Measurements from ENCODE around the gene IER5. TPM values are rescaled to one million over a fixed set of nuclear protein-coding genes. Genes with fewer than 3 reads are reported as not detected.

The IER5 gene
- total and polyA plus RNA-seq, 2 of the 13 experiments (the other 11 are each of a cell fraction or from before 2014, with no cell fraction given): 2.5 to 3.5 TPM

- CTCF ChIA-PET (ENCODE audit: low intra/inter-chr PET ratio, low total read pairs): no interaction called here
- DNase-seq (ENCODE audit: low spot score): no peak
- Histone ChIP-seq H3K4me1 (ENCODE audit: insufficient read depth, low read length) (peaks cover 35% of the 10 kb centered on the region), H3K4me2 (ENCODE audit: low read depth, low read length) (no peak overlapping the region), H3K9me3 (ENCODE audit: low read length) (no peaks in the 10 kb centered on the region), H2AFZ (ENCODE audit: low read length) (no peak overlapping the region), H3K79me2 (ENCODE audit: insufficient read depth, low read length) (no peaks in the 10 kb centered on the region), H3K9ac (ENCODE audit: insufficient read depth, low read depth, low read length) (no peak overlapping the region), H3K36me3 (replicated peaks in 1 of 2; ENCODE audit: control insufficient read depth in 1 of 2, insufficient read depth in 2 of 2, low read length in 2 of 2) (no peaks in the 10 kb centered on the region), H3K4me3 (replicated peaks in 1 of 3; ENCODE audit: insufficient read depth in 1 of 3, low read depth in 2 of 3, low read length in 3 of 3) (no peak overlapping the region), H3K27me3 (ENCODE audit: control insufficient read depth in 1 of 2, insufficient read depth in 2 of 2, low read length in 2 of 2) (peaks cover 4 to 10% of the 10 kb centered on the region in 2 experiments; a peak in 2 of 5 replicates), H4K20me1 (ENCODE audit: insufficient read depth, low read length) (no peaks in the 10 kb centered on the region), H3K27ac (ENCODE audit: extremely low read length, insufficient read depth, low read length) (no peak overlapping the region)
- ATAC-seq: no peak
- WGBS (ENCODE audit: low lambda C conversion rate): 38% methylated on average over 6 of the region's 6 CpGs
- intact Hi-C loops (cut with micrococcal nuclease; ENCODE audit: unreplicated experiment) (no loop called here), in situ Hi-C loops (cut with HindIII; ENCODE audit: extremely low pct_ligation_motif_present, low pct_unique_long_range_greater_than_20kb) (no loop called here)
- POLR2A ChIA-PET: no interaction called here
- no TSS peak for BruUV-seq (replicated peaks)
- no peak for FAIRE-seq
- no peak for TF ChIP-seq CREB3 (CRISPR knock-in tag; IDR thresholded peaks at IDR 0.05)
- no peak for TF ChIP-seq IRF1 (CRISPR knock-in tag; IDR thresholded peaks at IDR 0.05; ENCODE audit: low read depth)
- no peak for TF ChIP-seq BORCS8-MEF2B (CRISPR knock-in tag; IDR thresholded peaks at IDR 0.05)
- TF ChIP-seq, protein P1, sequence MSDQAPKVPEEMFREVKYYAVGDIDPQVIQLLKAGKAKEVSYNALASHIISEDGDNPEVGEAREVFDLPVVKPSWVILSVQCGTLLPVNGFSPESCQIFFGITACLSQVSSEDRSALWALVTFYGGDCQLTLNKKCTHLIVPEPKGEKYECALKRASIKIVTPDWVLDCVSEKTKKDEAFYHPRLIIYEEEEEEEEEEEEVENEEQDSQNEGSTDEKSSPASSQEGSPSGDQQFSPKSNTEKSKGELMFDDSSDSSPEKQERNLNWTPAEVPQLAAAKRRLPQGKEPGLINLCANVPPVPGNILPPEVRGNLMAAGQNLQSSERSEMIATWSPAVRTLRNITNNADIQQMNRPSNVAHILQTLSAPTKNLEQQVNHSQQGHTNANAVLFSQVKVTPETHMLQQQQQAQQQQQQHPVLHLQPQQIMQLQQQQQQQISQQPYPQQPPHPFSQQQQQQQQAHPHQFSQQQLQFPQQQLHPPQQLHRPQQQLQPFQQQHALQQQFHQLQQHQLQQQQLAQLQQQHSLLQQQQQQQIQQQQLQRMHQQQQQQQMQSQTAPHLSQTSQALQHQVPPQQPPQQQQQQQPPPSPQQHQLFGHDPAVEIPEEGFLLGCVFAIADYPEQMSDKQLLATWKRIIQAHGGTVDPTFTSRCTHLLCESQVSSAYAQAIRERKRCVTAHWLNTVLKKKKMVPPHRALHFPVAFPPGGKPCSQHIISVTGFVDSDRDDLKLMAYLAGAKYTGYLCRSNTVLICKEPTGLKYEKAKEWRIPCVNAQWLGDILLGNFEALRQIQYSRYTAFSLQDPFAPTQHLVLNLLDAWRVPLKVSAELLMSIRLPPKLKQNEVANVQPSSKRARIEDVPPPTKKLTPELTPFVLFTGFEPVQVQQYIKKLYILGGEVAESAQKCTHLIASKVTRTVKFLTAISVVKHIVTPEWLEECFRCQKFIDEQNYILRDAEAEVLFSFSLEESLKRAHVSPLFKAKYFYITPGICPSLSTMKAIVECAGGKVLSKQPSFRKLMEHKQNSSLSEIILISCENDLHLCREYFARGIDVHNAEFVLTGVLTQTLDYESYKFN (CRISPR knock-in tag; conservative IDR thresholded peaks at IDR 0.05): no peak
- TF ChIP-seq PPARG (CRISPR knock-in tag; conservative IDR thresholded peaks at IDR 0.05): no peak
- TF ChIP-seq, protein P2, sequence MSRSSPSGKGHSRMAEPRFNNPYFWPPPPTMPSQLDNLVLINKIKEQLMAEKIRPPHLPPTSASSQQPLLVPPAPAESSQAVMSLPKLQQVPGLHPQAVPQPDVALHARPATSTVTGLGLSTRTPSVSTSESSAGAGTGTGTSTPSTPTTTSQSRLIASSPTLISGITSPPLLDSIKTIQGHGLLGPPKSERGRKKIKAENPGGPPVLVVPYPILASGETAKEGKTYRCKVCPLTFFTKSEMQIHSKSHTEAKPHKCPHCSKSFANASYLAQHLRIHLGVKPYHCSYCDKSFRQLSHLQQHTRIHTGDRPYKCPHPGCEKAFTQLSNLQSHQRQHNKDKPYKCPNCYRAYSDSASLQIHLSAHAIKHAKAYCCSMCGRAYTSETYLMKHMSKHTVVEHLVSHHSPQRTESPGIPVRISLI (CRISPR knock-in tag; IDR thresholded peaks at IDR 0.05; ENCODE audit: borderline replicate concordance): no peak
- no peak for TF ChIP-seq KLF13 (CRISPR knock-in tag; IDR thresholded peaks at IDR 0.05)
- TF ChIP-seq MAZ (IDR thresholded peaks at IDR 0.05; ENCODE audit: borderline replicate concordance, low read depth, low read length): no peak
- no peak for TF ChIP-seq MAZ (CRISPR knock-in tag; IDR thresholded peaks at IDR 0.05; ENCODE audit: low read depth)
- no peak for TF ChIP-seq ZNF550 (CRISPR knock-in tag; IDR thresholded peaks at IDR 0.05; ENCODE audit: borderline replicate concordance)
- no peak for TF ChIP-seq ZNF629 (CRISPR knock-in tag; conservative IDR thresholded peaks at IDR 0.05)
- no peak for TF ChIP-seq ZNF652 (CRISPR knock-in tag; IDR thresholded peaks at IDR 0.05; ENCODE audit: borderline replicate concordance, low read depth)
- TF ChIP-seq, protein P3, sequence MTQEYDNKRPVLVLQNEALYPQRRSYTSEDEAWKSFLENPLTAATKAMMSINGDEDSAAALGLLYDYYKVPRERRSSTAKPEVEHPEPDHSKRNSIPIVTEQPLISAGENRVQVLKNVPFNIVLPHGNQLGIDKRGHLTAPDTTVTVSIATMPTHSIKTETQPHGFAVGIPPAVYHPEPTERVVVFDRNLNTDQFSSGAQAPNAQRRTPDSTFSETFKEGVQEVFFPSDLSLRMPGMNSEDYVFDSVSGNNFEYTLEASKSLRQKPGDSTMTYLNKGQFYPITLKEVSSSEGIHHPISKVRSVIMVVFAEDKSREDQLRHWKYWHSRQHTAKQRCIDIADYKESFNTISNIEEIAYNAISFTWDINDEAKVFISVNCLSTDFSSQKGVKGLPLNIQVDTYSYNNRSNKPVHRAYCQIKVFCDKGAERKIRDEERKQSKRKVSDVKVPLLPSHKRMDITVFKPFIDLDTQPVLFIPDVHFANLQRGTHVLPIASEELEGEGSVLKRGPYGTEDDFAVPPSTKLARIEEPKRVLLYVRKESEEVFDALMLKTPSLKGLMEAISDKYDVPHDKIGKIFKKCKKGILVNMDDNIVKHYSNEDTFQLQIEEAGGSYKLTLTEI (CRISPR knock-in tag; conservative IDR thresholded peaks at IDR 0.05): no peak
- TF ChIP-seq ZNF572 (CRISPR knock-in tag; IDR thresholded peaks at IDR 0.05): no peak
- TF ChIP-seq ESRRA (CRISPR knock-in tag; IDR thresholded peaks at IDR 0.05; ENCODE audit: low read depth): no peak
- no peak for TF ChIP-seq MLLT10 (CRISPR knock-in tag; IDR thresholded peaks at IDR 0.05)
Observed at GRCh38 chr1:181119093-181119989, 30.8 kb downstream of the IER5 start.
